IPS-NIHi11 (cell line): ENCODE results near the gene BEND6.
A peak's percentile ranks its signal among the peaks of the same experiment; 100 is the strongest.
"Not testable (repeated sequence)": the region's sequence is repeated elsewhere in the genome, so short reads cannot be mapped to it uniquely, and the experiment has no call there.

Source experiments
- DNase-seq: peaks from one replicate; pipeline ENCODE4 v3.0.0; 2012; ENCODE audit warnings: mixed read lengths, low spot score

The BEND6 gene

GRCh38 chr6:57033228-57033627 lies 78.3 kb downstream of the BEND6 start:
- DNase-seq = no peak

GRCh38 chr6:57035549-57035948 lies 80.6 kb downstream of the BEND6 start:
- DNase-seq = no peak

GRCh38 chr6:57038906-57039305 lies 84.0 kb downstream of the BEND6 start:
- DNase-seq = no peak

GRCh38 chr6:57040011-57040410 lies 85.1 kb downstream of the BEND6 start:
- DNase-seq = peak; percentile 29

- DNase-seq = not testable (repeated sequence)
These were observed 89.2 kb downstream of the BEND6 start for GRCh38 chr6:57044061-57044460.

GRCh38 chr6:57044568-57044967 lies 89.7 kb downstream of the BEND6 start:
- DNase-seq = no peak

- peak; percentile 87 for DNase-seq
These were observed 91.7 kb downstream of the BEND6 start, which contains the start of gene KIAA1586 for GRCh38 chr6:57046332-57047256. TSS of gene KIAA1586 (plus strand) at chr6:57046693. CDS start at chr6:57046756, 63 bp downstream.

- not testable (repeated sequence) for DNase-seq
These were observed 92.3 kb downstream of the BEND6 start for GRCh38 chr6:57047257-57047585.

- DNase-seq = not testable (repeated sequence)
These were observed 93.0 kb downstream of the BEND6 start for GRCh38 chr6:57047859-57048258.

- no peak for DNase-seq
These were observed 93.7 kb downstream of the BEND6 start for GRCh38 chr6:57048577-57048976.

GRCh38 chr6:57063847-57064246 lies 108.9 kb downstream of the BEND6 start:
- DNase-seq = no peak

- no peak for DNase-seq
These were observed 109.9 kb downstream of the BEND6 start for GRCh38 chr6:57064809-57065208.

- DNase-seq = no peak
These were observed 113.2 kb downstream of the BEND6 start for GRCh38 chr6:57068061-57068460.

- DNase-seq = no peak
These were observed 114.3 kb downstream of the BEND6 start for GRCh38 chr6:57069228-57069627.

GRCh38 chr6:57069920-57070331 lies 115.0 kb downstream of the BEND6 start:
- peak; percentile 9 for DNase-seq

- DNase-seq = no peak
These were observed 117.2 kb downstream of the BEND6 start for GRCh38 chr6:57072108-57072507.

- no peak for DNase-seq
These were observed 119.5 kb downstream of the BEND6 start for GRCh38 chr6:57074383-57074782.

- DNase-seq = no peak
These were observed 120.2 kb downstream of the BEND6 start for GRCh38 chr6:57075092-57075491.
